B cell (primary cell): ENCODE measurements around the gene SIM1. TPM values are rescaled to one million over a fixed set of nuclear protein-coding genes. Genes with fewer than 3 reads are reported as not detected.

ENCODE experiments used
- ATAC-seq: fragments of 200-7000 bp; cut with Tn5 transposase; one replicate; pipeline ENCODE4 v1.10.0; 2021; ENCODE audit warnings: low read depth, mild to moderate bottlenecking, moderate number of reproducible peaks, moderate library complexity
- CTCF ChIA-PET: fragments of 350-600 bp; sonication (Branson Sonifier 250); formaldehyde crosslinking; loops from one replicate; lab custom pipeline; 2021; ENCODE audit warnings: antibody characterized with exemption, inconsistent platforms; lab: Charles Lee
- POLR2A ChIA-PET: fragments of 350-600 bp; sonication (Branson Sonifier 250); formaldehyde crosslinking; loops from one replicate; lab custom pipeline; 2021; ENCODE audit warnings: antibody characterized with exemption; lab: Charles Lee
- DNase-seq: peaks from one replicate; pipeline ENCODE4 v3.0.0; 2013
- H2AFZ ChIP-seq: 2 replicates; pipeline ENCODE4 v1.6.1; 2012; ENCODE audit warnings: mild to moderate bottlenecking, low read depth, low read length; ENCODE audit not compliant: insufficient read depth, poor library complexity, severe bottlenecking
- H3K27ac ChIP-seq, 2 donors: 1 replicate in 1 of 2; 2 replicates in 1 of 2; pipeline ENCODE4 v1.5.1; 2012 to 2013; ENCODE audit warnings: low read length in 2 of 2, mild to moderate bottlenecking in 2 of 2, moderate library complexity in 1 of 2
- H3K27me3 ChIP-seq, 4 experiments: fragments of 200-600 bp in 1 of 4; sonication (generic) in 1 of 4; replicated peaks in 1 of 4; 1 replicate in 2 of 4; 2 replicates in 2 of 4; pipeline versions ENCODE4 v1.6.1 to v1.7.0; 2013 to 2016; ENCODE audit warnings: low read length in 3 of 4, mild to moderate bottlenecking in 2 of 4, mixed read lengths in 1 of 4, moderate library complexity in 1 of 4; ENCODE audit not compliant: insufficient read depth in 4 of 4, control insufficient read depth in 3 of 4; ENCODE audit errors: control extremely low read depth in 1 of 4
- H3K36me3 ChIP-seq, 2 experiments: replicated peaks in 1 of 2; 1 replicate in 1 of 2; 2 replicates in 1 of 2; pipeline versions ENCODE4 v1.6.1 to v1.7.1; 2013; ENCODE audit warnings: low read length in 1 of 2; ENCODE audit not compliant: insufficient read depth in 2 of 2, control insufficient read depth in 1 of 2; ENCODE audit errors: control extremely low read depth in 1 of 2, extremely low read depth in 1 of 2
- H3K4me1 ChIP-seq, 2 donors: fragments of 200-600 bp in 1 of 2; sonication (generic) in 1 of 2; 1 replicate in 1 of 2; 2 replicates in 1 of 2; pipeline versions ENCODE4 v1.5.1 to v1.6.1; 2013 to 2017; ENCODE audit warnings: low read length in 2 of 2; ENCODE audit not compliant: control insufficient read depth in 2 of 2, insufficient read depth in 2 of 2
- H3K4me2 ChIP-seq: replicated peaks from 2 replicates; pipeline ENCODE3; 2012; ENCODE audit warnings: mild to moderate bottlenecking, low read depth, low read length; ENCODE audit not compliant: poor library complexity, severe bottlenecking
- H3K4me3 ChIP-seq, 5 experiments: fragments of 200-600 bp in 1 of 5; sonication (generic) in 1 of 5; 1 replicate in 3 of 5; 2 replicates in 2 of 5; pipeline versions ENCODE4 v1.5.1 to v1.7.0; 2011 to 2016; ENCODE audit warnings: low read length in 4 of 5, mild to moderate bottlenecking in 4 of 5, low read depth in 2 of 5, control low read depth in 1 of 5, moderate library complexity in 1 of 5; ENCODE audit not compliant: insufficient read depth in 1 of 5; ENCODE audit errors: control extremely low read depth in 1 of 5, extremely low read depth in 1 of 5
- H3K79me2 ChIP-seq: fragments of 200-600 bp; sonication (generic); one replicate; pipeline ENCODE4 v1.6.0; 2016; ENCODE audit warnings: low read length; ENCODE audit not compliant: control insufficient read depth, insufficient read depth
- H3K9ac ChIP-seq: fragments of 200-600 bp; sonication (generic); 2 replicates; pipeline ENCODE4 v1.6.1; 2017; ENCODE audit warnings: mild to moderate bottlenecking, low read length, moderate library complexity
- H3K9me3 ChIP-seq, 3 donors: one replicate each; pipeline versions ENCODE4 v1.6.1 to v1.7.1; 2013; ENCODE audit warnings: low read length in 2 of 3; ENCODE audit not compliant: control insufficient read depth in 2 of 3, insufficient read depth in 1 of 3; ENCODE audit errors: control extremely low read depth in 1 of 3
- H4K20me1 ChIP-seq: 2 replicates; pipeline ENCODE4 v1.6.0; 2012; ENCODE audit warnings: mild to moderate bottlenecking, low read length; ENCODE audit not compliant: insufficient read depth, control insufficient read depth, poor library complexity, severe bottlenecking
- H3K27ac Mint-ChIP-seq: one replicate; pipeline ENCODE4 v1.8.0; 2021; ENCODE audit warnings: mixed read lengths
- H3K27me3 Mint-ChIP-seq: one replicate; pipeline ENCODE4 v1.8.0; 2021; ENCODE audit warnings: mixed read lengths
- H3K4me1 Mint-ChIP-seq: one replicate; pipeline ENCODE4 v1.8.0; 2021; ENCODE audit warnings: mixed read lengths
- H3K4me3 Mint-ChIP-seq: one replicate; pipeline ENCODE4 v1.8.0; 2021; ENCODE audit warnings: mixed read lengths
- H3K9me3 Mint-ChIP-seq: one replicate; pipeline ENCODE4 v1.8.0; 2022; ENCODE audit warnings: mixed read lengths; ENCODE audit not compliant: insufficient read depth
- CTCF ChIP-seq: fragments of 200-600 bp; IDR thresholded peaks from one replicate; pipeline ENCODE4 v1.8.0; 2022; ENCODE audit warnings: antibody characterized with exemption, mild to moderate bottlenecking
- EZH2 ChIP-seq: IDR thresholded peaks from 2 replicates; pipeline ENCODE4 v1.6.1; 2012; ENCODE audit warnings: borderline replicate concordance, low read depth, mild to moderate bottlenecking, moderate library complexity, low read length; ENCODE audit not compliant: insufficient read depth, poor library complexity, severe bottlenecking
- WGBS: methylation state at CpG from one replicate; pipeline ENCODE4 v1.1.5; 2013; ENCODE audit warnings: missing lambda C conversion rate; ENCODE audit not compliant: insufficient coverage; 5-methylcytosine and 5-hydroxymethylcytosine counted together
- intact Hi-C: fragments of 100-400 bp; cut with micrococcal nuclease; formaldehyde crosslinking; loops from one replicate; pipeline ENCODE4 v1.10.0; 2022
- polyA plus RNA-seq: library from polyadenylated mRNA; depleted of rRNA; stranded (reverse); fragments of >200 nt; gene quantifications from 2 replicates; pipeline ENCODE4 v1.2.3, GENCODE V29; 2012
- total RNA-seq, 2 donors: library from RNA; stranded (reverse); fragments of 120-200 nt in 1 of 2; gene quantifications; 1 replicate in 1 of 2; 2 replicates in 1 of 2; pipeline versions ENCODE4 v1.2.3 to v1.2.4, GENCODE V29; 2013 to 2022

SIM1 gene
- total and polyA plus RNA-seq, 2 donors (not counting 1 experiment from before 2014, with no cell fraction given): not detected

- no peaks in the 10 kb centered on the region for H3K9me3 Mint-ChIP-seq
- no peaks in the 10 kb centered on the region for H3K4me1 Mint-ChIP-seq
- ChIA-PET CTCF (no interaction called here), POLR2A (no interaction called here)
- Histone ChIP-seq H3K9me3 (no peaks in the 10 kb centered on the region), H3K4me3 (no peak overlapping the region), H4K20me1 (no peaks in the 10 kb centered on the region), H3K4me1 (no peaks in the 10 kb centered on the region), H3K9ac (no peak overlapping the region), H2AFZ (no peak overlapping the region), H3K27me3 (peaks cover 0 to 7% (median 0%) of the 10 kb centered on the region in 4 experiments), H3K79me2 (no peaks in the 10 kb centered on the region), H3K36me3 (no peaks in the 10 kb centered on the region), H3K4me2 (no peak overlapping the region), H3K27ac (no peak overlapping the region)
- 86% methylated on average over 2 of the region's 2 CpGs for WGBS
- intact Hi-C loops: no loop called here
- no peak for DNase-seq
- no peak overlapping the region for H3K4me3 Mint-ChIP-seq
- TF ChIP-seq EZH2 (no peak), CTCF (no peak)
- ATAC-seq: no peak
- H3K27ac Mint-ChIP-seq: no peak overlapping the region
- peaks cover 24% of the 10 kb centered on the region for H3K27me3 Mint-ChIP-seq
These were observed 18.0 kb upstream of the SIM1 start for GRCh38 chr6:100482698-100483097.

GRCh38 chr6:100479179-100480035, 14.7 kb upstream of the SIM1 start:
- Histone ChIP-seq H3K9ac (no peak overlapping the region), H3K4me3 (no peak overlapping the region), H3K36me3 (no peaks in the 10 kb centered on the region), H3K27ac (no peak overlapping the region), H4K20me1 (no peaks in the 10 kb centered on the region), H3K4me1 (no peaks in the 10 kb centered on the region), H3K79me2 (no peaks in the 10 kb centered on the region), H2AFZ (no peak overlapping the region), H3K27me3 (peaks cover 0 to 7% (median 1%) of the 10 kb centered on the region in 4 experiments), H3K4me2 (no peak overlapping the region), H3K9me3 (no peaks in the 10 kb centered on the region)
- Mint-ChIP-seq H3K27me3 (peaks cover 25% of the 10 kb centered on the region), H3K9me3 (no peaks in the 10 kb centered on the region), H3K4me1 (no peaks in the 10 kb centered on the region), H3K27ac (no peak overlapping the region), H3K4me3 (no peak overlapping the region)
- TF ChIP-seq CTCF: peak; percentile 59
- TF ChIP-seq EZH2: no peak
- ChIA-PET POLR2A (no interaction called here), CTCF (interaction anchor here (0.6 to 1.2 kb wide), 4 partner anchors 49 to 611 kb away, joined by 4 to 6 read pairs (median 4); no protein-coding TSS in a partner anchor)
- 92% methylated on average over 2 of the region's 3 CpGs for WGBS
- intact Hi-C loops: loop anchor here (2.0 kb wide), 1 partner anchor 611 kb away; no protein-coding TSS in a partner anchor
- no peak for ATAC-seq
- DNase-seq: peak; percentile 31
